ENCODE data around the gene KHDRBS2.

KHDRBS2 gene

DNA sequence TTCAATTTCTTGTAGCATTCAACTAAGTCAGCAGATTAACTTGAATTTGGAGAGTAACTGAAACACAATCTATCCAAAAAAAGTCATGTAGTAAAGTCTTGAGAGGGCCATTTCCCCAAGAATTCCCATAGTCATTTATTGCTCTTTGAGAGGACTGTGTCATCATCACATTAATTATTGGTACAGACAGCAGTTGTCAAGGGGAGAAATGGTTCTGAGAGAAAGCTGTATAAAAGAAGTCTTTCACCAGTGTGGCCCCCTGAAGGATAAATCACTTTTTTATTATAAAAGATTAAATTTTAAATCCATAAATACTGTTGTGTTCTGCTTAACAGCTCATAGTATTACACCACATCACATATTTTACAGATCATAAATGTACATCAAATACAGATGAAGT, 111.5 kb downstream of the KHDRBS2 start:
- DNase-seq, result no peak

DNA sequence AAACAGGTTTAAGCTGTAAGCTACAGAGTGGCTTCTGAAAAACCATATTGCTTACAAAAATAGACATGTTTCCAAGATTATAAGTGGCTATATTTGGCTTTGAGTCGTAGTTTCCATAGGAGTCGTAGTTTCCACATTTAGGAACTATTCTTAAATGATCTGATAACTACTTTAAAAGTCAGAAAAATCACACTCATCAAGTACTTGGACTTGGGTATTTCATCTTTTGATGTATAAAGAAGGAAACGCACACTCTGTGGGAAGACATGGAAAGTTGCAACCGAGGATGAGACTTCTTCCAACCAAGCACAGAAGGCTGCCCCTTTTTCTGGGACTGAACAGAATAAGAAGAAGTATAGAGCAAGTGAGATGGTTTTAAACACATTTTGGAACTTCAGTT, 118.3 kb downstream of the KHDRBS2 start:
- no peak for DNase-seq

DNA sequence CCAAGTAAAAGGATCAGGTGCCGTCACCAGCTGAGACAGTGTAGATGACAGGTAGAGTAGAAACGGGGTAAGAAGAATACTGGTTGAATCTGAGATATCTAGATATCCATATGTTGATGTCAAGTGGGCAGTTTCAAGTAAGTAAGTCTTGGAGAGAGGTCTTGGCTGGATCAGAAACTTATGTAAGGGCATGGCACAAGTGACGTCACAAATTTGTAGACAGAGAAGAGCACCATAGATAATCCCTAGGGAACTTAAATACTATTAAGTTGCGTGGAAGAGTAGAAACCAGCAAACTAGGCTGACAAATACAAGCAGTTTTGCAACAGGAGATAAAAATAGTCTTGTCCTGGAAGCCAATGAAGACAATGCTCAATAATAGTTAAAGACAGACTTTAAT, 123.2 kb downstream of the KHDRBS2 start:
- no peak for DNase-seq

DNA sequence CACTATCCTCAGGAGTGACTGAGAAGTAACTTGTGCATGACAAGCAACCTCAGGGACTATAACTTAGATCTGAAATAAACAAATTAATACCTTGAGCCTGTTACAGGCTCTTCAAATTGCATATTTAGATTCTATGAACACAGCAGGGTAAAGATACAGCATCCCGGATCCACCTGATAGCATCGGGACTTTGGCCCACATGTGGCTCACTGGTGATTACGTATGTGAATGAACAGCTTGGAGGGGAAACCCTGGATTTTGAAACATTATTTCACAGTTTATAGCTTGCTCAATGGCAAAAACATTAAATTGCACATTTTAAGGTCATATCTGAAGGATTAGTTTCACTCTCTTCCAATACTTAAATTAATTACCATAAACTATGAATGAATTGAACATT, 133.2 kb downstream of the KHDRBS2 start:
- no peak for DNase-seq

DNA sequence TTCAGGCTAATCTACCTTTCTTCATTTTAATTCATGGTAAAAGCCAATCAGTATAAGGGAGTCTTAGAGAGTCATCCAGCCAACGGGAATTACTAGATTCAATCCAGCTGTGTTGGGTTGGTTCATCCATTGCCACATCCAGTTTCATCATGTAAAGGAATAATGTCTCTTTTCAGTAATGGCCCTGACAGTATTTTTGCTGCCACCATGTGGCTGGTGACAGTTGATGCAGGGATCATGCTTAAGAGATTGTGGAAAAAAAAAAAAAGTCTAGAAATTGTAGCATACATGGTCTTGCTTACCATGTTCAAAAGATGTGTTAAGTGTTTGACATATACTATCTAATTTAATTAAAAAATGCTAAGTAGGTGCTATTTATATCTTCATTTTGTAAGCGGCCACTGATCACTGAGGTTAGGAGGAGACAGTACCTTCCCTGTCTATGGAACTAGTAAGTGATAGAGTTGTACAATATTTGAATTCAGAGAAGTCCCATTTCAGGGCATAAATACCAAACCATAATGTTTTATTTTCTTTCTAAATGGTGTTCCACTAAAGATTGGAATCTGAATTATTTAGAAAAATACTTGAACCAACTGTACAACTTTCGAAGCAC, 135.9 kb downstream of the KHDRBS2 start:
- DNase-seq, result no peak

DNA sequence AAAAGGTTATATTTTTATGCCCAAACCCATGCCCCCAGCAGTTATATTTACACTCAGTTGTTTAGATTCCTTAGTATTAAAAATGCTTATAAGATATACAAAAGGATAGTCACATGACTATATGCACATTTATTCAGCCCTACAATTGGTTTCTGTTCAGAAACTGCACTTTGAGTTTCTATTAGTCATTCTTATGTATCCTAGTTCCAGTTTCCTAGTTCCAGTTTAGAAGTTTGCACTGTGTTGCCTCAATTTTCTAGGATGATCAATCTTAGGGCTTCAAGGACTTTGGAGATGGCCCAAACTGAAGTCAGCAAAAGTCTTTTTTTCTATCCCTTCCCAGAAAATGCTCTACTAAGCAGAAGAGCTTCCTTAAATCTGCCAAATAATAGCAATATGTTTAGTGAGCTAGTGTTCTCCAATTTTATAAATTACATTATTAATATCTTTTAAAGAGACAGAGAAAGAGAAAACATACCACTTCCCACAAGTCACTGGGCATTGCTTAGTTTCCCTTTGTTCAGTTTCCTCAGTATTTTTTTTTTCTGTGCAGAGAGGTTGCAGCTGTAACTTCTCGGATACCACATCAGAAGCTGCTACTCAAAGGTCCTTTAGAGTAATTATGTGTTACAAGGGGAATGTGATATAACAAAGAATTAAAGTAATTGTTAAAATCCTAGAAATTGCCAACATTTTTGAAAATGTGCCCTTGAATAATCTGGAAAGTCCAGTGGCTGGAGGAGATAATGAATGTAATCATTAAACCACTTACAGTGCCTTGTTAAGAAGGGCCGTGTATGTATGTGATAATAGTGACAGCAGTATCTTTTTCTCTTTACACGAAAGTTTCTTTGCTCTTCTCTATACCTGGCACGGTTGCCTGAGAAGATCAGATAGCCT, 138.8 kb downstream of the KHDRBS2 start:
- no peak for DNase-seq

DNA sequence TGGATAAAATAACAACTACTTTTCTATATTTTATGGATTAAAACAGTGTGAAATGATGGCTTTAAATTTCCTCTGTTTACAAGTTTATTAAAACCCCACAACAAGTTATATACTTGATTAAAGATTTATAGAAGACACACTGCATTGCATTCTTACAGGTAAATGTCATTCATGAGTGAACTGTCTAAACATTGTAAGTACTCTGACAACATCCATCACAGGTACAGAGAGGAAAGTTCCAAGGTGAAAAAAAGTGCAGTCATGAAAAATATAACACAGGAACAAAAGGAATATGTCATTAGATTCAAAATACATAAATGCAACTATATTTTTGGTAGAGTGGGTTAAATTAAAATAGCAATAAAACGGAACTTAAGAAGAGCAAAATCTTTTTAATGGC, 156.9 kb downstream of the KHDRBS2 start:
- no peak for DNase-seq

DNA sequence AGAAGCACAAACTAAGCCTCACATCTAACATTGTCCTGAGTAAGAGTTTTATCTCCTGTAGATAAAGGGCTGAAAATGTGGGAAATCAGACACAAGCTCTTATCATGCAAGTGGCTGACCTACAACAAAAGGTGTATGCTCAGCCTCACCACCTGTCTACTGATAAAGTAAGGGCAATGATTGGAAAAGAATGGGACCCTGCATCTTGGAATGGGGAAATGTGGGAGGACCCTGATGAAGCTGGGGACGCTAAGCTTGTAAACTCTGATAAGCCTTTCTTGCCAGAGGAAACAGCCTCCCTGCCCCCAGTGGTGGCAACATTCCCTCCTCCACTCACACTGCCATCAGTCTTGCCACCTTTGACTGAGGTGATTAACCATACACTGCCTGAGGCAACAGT, 166.6 kb downstream of the KHDRBS2 start:
- DNase-seq, result no peak

DNA sequence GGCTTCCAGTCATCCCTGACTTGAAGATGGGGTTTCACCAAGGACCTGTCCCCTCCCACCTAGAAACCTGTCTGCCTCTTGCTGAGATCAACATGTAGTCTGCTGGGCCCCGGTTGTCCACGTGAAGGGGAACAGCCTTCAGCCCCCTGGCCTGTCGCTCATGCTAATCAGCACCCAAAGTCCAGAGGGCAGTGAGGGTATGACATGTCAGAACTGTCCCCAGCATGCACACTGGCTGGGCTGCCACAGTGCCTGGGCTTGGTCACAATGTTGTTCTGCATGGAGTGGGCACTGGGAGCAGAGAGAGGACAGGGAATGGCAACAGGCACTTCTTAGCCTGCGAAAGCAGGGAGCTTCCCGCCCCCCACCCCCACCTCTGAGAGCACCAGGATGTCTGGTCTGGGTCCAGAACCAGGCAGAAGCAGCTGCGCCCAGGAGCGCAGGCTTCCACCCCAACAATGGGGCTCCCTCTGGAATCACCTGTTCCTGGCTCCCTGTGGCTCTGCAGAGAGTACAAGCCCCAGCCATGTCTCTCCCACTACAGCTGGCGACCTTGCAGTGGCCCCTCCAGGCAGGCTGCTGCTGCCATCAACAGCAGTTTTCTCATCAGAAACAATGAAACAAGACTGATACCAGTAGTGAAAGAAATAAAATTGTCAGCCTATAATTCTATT, 182.7 kb downstream of the KHDRBS2 start:
- no peak for DNase-seq

DNA sequence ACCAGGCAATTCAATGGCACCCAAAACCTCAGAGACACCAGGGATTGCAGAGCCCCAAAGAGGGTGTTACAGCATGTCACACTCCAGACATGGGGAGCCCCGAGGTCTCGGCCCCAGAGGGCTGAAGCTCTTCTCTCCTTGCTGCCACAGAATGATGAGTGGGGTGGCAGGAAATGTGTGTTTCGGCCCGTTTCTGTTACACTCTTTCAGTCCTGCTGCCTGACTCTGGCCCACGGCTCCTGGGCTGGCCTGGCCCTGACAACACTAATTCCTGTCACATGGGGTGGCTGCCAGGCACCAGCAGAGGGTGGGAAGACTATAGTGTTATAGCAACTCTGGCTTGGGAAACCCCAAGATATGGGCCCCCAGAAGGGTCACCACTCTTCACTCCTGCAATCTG, 183.6 kb downstream of the KHDRBS2 start:
- no peak for DNase-seq

DNA sequence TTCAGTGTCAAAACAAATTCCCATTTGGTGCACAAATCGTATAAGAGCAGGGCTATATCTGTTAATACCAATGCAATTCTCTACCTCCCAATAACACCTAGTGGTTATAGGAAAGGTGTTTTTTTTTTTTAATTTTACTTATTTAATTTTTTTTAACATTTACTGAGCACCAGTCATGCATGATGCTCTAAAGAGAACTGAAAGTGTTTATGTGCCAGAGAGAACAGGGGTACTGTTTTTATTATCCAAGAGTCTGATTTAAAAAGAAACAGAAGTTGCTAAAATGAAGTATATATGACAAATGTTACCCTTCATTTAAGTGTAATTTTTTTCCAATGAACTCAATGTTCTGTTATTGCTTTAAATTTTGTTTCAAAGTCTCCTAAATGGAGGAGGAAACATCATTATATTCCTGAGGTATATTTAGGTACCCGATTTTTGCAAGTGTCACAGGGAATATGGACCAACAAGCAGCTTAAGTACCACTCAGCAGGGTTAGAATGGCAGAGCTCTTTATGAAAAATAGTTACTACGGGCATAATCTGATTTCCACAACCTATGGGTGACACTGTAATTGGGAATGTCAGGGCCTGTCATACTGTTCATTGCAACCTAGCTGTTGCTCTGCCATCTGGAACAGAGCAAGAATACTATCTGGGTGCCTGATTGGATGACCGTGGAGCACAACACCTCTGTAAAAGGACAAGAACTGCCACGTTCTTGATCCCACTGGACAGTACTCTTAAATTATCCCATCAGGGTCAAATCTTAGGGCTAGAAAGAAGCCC, 195.4 kb downstream of the KHDRBS2 start:
- DNase-seq, result no peak

DNA sequence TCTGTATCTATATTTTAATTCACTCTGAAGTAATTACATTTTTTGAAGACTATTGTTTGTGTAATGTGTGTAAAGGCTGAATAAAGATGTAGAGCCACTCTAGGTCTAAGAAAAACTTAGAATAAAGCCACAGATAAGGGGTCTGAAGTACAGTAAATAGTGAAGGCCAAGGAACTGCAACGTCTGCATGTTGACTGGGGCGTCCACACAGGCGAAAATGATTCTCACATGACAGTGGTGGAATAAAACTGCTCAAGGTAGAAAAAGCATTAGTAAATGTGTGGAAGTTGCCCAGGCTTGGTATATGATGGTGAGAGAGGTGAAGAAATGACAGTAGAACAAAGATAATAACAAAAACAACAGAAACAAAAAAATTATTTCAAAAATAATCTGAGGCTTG, 196.2 kb downstream of the KHDRBS2 start:
- no peak for DNase-seq

DNA sequence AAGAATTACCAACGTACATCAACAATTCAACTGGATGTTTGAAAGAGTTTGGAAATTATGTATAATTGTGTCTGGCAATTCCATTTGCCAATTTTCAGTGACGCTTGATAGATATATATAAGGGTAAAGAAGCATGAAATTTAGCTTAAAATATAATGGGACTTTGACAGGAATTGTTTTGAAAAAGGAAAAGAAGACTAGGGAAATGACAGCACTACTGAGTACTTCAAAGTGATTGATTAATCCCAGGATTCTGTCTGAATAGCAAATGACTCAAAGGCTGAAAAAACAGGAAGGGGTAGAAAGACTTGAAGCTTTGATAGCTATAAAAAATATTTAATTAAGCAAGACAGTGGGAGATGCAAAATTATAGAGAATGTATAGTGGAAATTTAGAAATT, 200.0 kb downstream of the KHDRBS2 start:
- DNase-seq, result no peak

DNA sequence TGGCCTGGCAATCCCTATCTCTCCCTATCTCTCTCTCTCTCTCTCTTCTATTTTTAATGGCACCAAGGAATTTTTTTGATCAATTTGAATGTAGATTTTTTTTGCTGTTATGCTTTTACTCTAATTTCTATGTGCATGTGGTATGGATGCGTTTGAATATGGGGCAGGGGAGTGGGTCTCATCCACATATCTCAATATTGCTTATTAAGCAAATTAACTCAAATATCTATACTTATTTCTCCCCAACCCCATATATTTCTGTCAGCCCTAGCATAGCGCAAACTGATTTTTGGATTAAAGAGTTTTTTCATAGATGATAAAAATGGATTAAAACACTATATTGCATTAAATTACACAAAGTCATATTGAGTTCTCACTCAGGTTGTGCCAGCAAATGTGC, 210.2 kb downstream of the KHDRBS2 start:
- no peak for DNase-seq

DNA sequence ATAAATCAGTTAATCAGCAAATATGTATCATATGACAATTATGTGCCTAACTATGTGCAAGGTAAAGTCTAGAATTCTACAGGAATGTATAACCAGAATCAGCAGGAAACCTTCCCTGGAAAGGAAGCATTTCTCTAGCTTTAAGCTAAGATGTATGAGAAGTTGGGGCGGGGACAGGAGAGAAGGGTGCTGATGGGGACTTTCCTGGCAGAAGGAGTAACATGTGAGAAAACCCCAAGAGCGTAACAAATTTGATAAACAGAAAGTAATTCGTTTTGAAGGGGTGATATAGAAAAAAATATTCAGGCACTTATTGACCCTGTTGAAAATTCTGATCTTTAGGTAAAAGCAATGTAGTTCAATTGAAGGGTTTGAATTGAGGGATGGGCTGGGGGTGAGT, 226.1 kb downstream of the KHDRBS2 start:
- DNase-seq, result no peak

DNA sequence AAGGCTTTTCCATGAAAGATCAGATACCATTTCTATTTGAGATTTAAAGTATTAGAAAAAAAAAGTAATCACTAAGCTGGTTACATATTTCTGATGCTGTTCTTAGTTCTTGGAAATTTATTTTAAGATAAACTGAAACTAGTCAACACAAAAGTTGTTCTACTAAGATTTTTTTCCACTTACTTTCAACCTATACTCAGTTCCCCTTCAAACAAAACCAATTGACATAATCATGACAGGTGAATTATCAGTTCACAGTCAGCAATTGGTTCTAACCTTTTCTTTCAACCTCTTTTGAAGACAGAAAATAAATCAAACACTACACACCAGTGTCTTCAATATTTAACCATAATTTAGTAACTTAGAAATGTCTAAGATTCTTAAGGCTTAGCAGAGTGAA, 228.7 kb downstream of the KHDRBS2 start:
- DNase-seq, result no peak

DNA sequence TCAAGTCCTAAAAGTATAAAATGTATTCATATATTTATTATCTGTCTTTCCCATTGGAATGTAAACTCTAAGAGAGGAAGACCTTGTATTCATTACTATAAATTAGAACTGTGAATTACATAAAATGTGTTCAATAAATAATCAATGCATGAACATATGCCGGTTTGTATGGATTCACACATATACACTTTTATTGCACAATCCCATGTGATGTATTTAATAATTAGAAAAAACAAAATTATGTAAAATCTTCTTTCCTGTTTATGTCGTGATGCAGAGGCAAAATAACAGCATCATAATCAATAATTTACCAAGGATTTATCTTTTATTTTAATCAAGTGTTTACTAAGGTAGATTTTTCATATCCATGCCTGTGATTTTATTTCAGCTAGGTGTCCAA, 240.5 kb downstream of the KHDRBS2 start:
- no peak for DNase-seq

DNA sequence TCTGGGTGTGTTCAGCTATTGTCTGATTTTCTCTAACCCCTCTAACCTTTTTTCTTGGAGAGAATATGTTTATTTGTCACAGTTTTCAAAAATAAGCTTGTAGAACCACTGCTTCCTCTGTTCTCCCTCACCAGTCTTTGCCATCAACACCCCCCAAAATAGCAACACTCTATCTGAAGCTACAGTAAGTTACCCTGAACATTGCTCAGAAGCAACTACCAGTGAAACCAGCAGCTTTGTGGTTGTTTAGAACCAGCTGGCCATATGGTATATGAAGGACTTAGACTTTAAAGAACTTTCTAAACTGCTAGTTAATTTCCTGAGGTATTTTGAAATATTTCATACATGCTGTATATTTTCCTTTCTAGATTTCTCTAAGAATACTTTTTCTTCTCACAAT, 242.9 kb downstream of the KHDRBS2 start:
- no peak for DNase-seq

DNA sequence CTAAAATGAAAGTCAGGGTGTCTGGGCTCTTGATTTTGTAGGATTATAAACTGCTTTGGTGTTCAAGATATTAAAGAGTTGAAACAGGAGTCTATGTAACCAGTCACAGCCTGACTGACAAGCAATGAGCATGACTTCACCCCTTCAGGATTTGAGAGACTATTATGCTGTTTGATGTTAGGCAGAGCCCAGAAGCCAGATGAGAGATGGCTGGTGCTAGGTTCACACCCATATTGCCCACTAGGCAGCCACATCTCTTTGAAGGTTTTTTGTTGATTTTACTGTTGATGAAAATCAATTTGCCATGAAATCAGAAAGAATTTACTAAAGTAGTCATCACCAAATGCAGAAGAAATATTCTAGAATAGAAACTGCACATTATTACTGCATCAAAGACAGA, 243.6 kb downstream of the KHDRBS2 start:
- no peak for DNase-seq

DNA sequence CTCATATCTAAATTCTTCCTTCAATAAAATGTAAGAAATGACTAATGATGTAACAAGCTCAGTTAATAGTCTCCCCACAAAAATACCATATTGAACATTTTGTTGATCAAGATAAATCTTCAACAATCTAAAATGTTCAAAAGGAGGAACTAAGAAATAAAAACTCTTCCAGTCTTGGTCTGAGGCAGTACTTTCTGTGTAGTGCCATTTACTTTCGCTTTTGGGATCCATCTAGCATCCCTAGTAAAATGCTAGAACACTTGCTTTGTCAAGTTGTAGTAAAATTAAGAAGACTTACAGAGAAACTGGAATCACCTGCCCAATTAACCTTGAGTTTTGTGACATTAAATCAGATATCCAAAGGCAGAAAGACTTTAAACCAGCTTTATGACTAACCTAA, 246.4 kb downstream of the KHDRBS2 start:
- DNase-seq, result no peak

DNA sequence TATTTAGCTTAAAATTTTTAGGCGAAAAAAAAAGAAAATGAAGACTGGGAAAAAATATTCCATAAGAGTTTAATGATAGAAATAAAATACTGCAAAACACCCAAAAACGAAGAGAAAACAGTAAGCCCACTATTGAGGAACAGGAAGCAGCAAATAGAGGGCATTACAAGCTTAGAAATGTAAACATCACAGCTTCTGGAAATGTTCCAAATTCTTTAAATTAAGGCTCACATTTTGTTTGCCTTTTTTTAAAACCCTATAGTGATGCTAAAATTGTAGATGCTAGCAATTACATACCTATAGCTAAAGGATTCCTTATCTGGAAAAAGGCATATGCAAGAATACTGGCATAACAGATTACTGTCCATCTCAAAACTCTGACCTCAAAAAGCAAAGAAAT, 248.6 kb downstream of the KHDRBS2 start:
- no peak for DNase-seq

DNA sequence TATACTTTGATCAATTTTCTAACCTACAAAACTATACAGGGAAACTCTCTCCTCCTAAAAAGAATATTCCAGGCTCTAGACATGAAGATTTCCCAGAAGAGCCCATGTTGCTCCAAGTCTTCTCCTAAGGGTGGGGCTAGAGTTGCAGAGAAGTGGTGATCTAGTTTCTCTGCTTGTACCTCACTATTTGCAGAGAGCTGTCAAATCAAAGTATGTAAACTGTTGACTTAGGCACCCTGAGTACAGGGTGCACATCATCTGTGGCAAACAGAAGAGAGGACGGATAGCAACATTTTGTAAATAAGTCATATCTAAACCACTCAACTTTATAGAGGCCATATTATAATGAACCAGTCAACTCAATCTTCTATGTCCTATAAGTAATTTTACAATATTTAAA, 250.1 kb downstream of the KHDRBS2 start:
- DNase-seq, result no peak

DNA sequence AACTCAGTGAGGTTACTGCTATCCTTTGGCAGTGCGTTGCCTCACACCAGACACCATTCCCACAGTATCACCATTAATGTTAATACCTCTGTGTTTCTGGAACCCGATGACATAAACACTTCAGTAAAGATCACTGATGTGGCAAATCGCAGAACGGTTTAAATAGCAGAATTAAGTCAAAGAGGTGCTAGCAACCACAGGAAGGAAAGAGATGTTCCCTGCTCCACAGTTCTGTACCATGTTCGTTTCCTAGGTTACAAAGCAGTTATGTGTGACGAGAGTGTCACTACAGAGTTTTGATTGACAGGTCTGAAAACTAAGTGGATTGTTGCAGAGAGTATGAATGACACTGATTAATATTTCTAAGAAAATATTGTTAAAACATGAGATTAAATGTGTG, 272.3 kb downstream of the KHDRBS2 start:
- no peak for DNase-seq
